KMS-11 (cell line): ENCODE data around the gene CRABP1.

Experiments used
- H2AFZ ChIP-seq: fragments of 200-600 bp; sonication (generic); 2 replicates; pipeline ENCODE4 v1.6.1; 2016; ENCODE audit warnings: antibody characterized with exemption, mixed run types, low read depth
- H3K27ac ChIP-seq: fragments of 200-600 bp; sonication (generic); 2 replicates; pipeline ENCODE4 v1.6.1; 2016; ENCODE audit warnings: mild to moderate bottlenecking, mixed run types
- H3K27me3 ChIP-seq: fragments of 200-600 bp; sonication (generic); 2 replicates; pipeline ENCODE4 v1.6.1; 2017; ENCODE audit warnings: mild to moderate bottlenecking, low read depth, mixed run types, moderate library complexity; ENCODE audit not compliant: insufficient read depth
- H3K36me3 ChIP-seq: fragments of 200-600 bp; sonication (generic); 2 replicates; pipeline ENCODE4 v1.6.1; 2017; ENCODE audit warnings: mild to moderate bottlenecking, mixed run types; ENCODE audit not compliant: insufficient read depth
- H3K4me1 ChIP-seq: fragments of 200-600 bp; sonication (generic); 2 replicates; pipeline ENCODE4 v1.6.1; 2016; ENCODE audit warnings: mild to moderate bottlenecking, low read depth, mixed run types; ENCODE audit not compliant: poor library complexity, severe bottlenecking
- H3K4me2 ChIP-seq: fragments of 200-600 bp; sonication (generic); 2 replicates; pipeline ENCODE4 v1.7.0; 2016; ENCODE audit warnings: mild to moderate bottlenecking, mixed run types
- H3K4me3 ChIP-seq: fragments of 200-600 bp; sonication (generic); IDR thresholded peaks from 2 replicates; pipeline ENCODE4 v1.6.1; 2017; ENCODE audit warnings: low read depth, low read length, mixed read lengths; ENCODE audit not compliant: insufficient read depth
- H3K79me2 ChIP-seq: fragments of 200-600 bp; sonication (generic); 2 replicates; pipeline ENCODE4 v1.6.1; 2016; ENCODE audit warnings: low read depth, mixed run types; ENCODE audit not compliant: insufficient read depth
- H3K9ac ChIP-seq: fragments of 200-600 bp; sonication (generic); 2 replicates; pipeline ENCODE4 v1.6.1; 2016; ENCODE audit warnings: mild to moderate bottlenecking, mixed run types
- H4K20me1 ChIP-seq: fragments of 200-600 bp; sonication (generic); 2 replicates; pipeline ENCODE4 v1.6.1; 2016; ENCODE audit warnings: mild to moderate bottlenecking, mixed run types; ENCODE audit not compliant: insufficient read depth
- CTCF ChIP-seq: fragments of 200-600 bp; sonication (generic); conservative IDR thresholded peaks from 2 replicates; pipeline ENCODE4 v1.6.1; 2017; ENCODE audit warnings: low read depth, mild to moderate bottlenecking, antibody characterized with exemption, low read length, moderate library complexity, mixed read lengths

CRABP1 gene

DNA sequence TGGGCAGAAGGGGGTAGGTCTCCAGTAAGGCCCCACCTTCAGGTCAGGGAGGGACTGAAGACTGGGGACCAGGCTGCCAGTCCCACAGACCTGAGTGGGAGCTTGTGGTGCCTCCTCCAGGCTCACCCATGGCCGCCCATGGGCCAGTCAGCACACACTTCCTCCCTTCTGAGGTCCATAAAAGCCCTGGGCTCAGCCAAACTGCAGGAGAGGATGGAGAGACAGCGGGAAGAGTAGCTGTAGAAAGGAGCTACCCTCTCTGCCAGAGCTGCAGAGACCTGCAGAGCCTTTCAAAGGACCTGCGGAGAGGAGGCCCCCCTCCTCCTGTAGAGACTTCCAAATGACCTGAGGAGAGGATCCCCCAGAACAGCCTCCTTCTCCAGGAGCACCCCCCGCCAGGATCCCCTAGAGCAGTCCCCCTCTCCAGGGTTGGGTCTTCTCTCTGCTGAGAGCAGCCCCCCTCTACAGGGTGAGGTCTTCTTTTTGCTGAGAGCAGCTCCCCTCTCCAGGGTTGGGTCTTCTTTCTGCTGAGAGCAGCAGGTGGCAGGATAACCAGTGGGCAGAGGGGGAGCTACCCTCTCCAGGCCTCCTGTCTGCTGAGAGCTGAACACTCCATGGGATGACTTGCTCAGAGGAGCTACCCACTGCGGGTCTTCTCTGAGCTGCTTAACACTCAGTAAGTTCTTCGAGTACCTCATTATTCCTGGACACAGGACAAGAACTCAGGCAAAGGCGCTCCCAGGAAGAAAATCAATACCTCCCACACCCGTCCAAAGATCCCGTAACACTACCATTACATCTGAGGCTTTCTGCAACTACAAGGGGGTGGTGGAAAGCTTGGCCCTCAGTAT is 35.7 kb upstream of the CRABP1 start:
- Histone ChIP-seq H2AFZ (no peak overlapping the region), H3K4me3 (no peak overlapping the region), H3K36me3 (no peaks in the 10 kb centered on the region), H3K27ac (no peak overlapping the region), H3K9ac (no peak overlapping the region), H3K27me3 (no peaks in the 10 kb centered on the region), H3K79me2 (no peaks in the 10 kb centered on the region; the same call in 1 of the 2 replicates), H3K4me2 (no peak overlapping the region), H3K4me1 (peaks cover 6% of the 10 kb centered on the region), H4K20me1 (no peaks in the 10 kb centered on the region)
- no peak for TF ChIP-seq CTCF

- Histone ChIP-seq H4K20me1 (no peaks in the 10 kb centered on the region), H3K79me2 (no peaks in the 10 kb centered on the region), H3K27ac (no peak overlapping the region), H3K4me3 (no peak overlapping the region), H2AFZ (no peak overlapping the region), H3K27me3 (no peaks in the 10 kb centered on the region), H3K9ac (no peak overlapping the region), H3K36me3 (no peaks in the 10 kb centered on the region), H3K4me1 (no peaks in the 10 kb centered on the region), H3K4me2 (no peak overlapping the region)
- no peak for TF ChIP-seq CTCF
Measured at GRCh38 chr15:78306176-78306774, 33.9 kb upstream of the CRABP1 start.

- Histone ChIP-seq H3K27me3 (no peaks in the 10 kb centered on the region), H3K9ac (no peak overlapping the region), H3K79me2 (no peaks in the 10 kb centered on the region), H2AFZ (peak overlapping the region; percentile 39; the same call in 1 of the 2 replicates), H3K4me2 (no peak overlapping the region), H3K4me1 (no peaks in the 10 kb centered on the region), H3K4me3 (no peak overlapping the region), H4K20me1 (no peaks in the 10 kb centered on the region), H3K27ac (no peak overlapping the region), H3K36me3 (no peaks in the 10 kb centered on the region)
- TF ChIP-seq CTCF, result no peak
Measured at GRCh38 chr15:78307976-78308375, 32.2 kb upstream of the CRABP1 start.

- Histone ChIP-seq H3K27me3 (no peaks in the 10 kb centered on the region), H3K36me3 (no peaks in the 10 kb centered on the region), H3K9ac (no peak overlapping the region), H2AFZ (peak overlapping the region; percentile 39; the same call in 1 of the 2 replicates), H3K4me1 (no peaks in the 10 kb centered on the region), H3K79me2 (no peaks in the 10 kb centered on the region), H3K4me2 (no peak overlapping the region), H3K27ac (no peak overlapping the region), H3K4me3 (no peak overlapping the region), H4K20me1 (no peaks in the 10 kb centered on the region)
- peak; percentile 83 for TF ChIP-seq CTCF
Measured at GRCh38 chr15:78308422-78309032, 31.6 kb upstream of the CRABP1 start.
